Measurements from ENCODE around the gene BACE1. TPM values are rescaled to one million over a fixed set of nuclear protein-coding genes. Genes with fewer than 3 reads are reported as not detected.
A peak's percentile ranks its signal among the peaks of the same experiment; 100 is the strongest.

BACE1 gene
- 10.2 and 10.6 TPM in 2 replicates for total RNA-seq (2021)
- long read RNA-seq, partial matches to known transcripts: 1 of 8 reads
- long read RNA-seq, other reads (novel, unspliced or antisense): 7 of 8 reads

DNA sequence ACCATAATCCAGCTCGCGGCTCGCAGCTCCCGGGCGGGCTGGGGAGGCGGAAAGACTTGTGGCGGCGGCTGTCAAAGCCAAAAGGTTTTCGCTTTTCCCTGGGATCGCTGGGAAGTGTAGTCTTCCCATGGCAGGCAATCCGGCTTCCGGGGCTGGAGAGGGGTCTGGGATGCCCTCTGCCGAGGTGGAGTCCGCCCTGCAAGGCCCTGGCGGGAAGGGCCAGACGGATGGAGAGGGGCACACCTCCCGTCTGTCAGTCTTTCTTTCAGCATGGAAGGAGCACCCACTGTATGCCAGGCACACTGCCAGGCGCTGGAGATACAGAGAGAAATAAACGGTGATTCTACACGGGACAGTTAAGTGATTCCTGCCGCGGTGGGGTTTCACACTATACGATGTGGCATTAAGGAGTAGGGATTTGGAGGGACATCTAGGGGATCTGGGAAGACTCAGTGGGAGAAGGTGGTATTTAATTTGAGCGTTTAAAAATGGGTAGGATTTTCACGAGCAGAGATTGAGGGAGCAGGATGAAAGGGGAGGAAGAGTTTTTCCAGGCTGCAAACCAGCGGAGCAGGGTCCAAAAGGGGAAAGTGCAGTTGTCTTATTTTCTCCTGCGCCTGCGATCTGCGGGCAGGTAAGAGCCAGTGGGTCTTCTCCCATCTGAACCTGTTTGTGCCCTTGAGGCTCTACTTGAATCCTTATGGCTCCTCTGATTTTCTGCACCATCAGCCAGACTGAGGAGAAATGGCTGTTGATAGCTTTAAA is at the start of gene BACE1:
Gene BACE1 (minus strand): TSS at position 60 of the 765 bp plus-strand sequence. CDS start 461 bp downstream, outside the sequence.
- Histone ChIP-seq H3K9ac (ENCODE audit: extremely low read depth, insufficient read length, low read length) (peak within 1 kb of the TSS; percentile 23), H2BK20ac (ENCODE audit: low read depth, low read length, poor library complexity, severe bottlenecking) (no peak within 1 kb of the TSS), H4K20me1 (ENCODE audit: control insufficient read depth, insufficient read depth, insufficient read length) (no peaks in the 10 kb centered on the region), H3K56ac (ENCODE audit: insufficient read length, low read depth, low read length) (no peak within 1 kb of the TSS), H4K91ac (ENCODE audit: insufficient read length, low read depth, low read length) (no peak within 1 kb of the TSS), H3K79me1 (ENCODE audit: insufficient read depth, low read depth, low read length, poor library complexity, severe bottlenecking) (no peaks in the 10 kb centered on the region), H4K5ac (ENCODE audit: insufficient read length, low read depth, low read length) (no peak within 1 kb of the TSS), H2BK120ac (ENCODE audit: low read depth, low read length, poor library complexity, severe bottlenecking) (no peak within 1 kb of the TSS), H3K27ac (ENCODE audit: insufficient read length, low read depth, low read length) (no peak within 1 kb of the TSS), H2BK15ac (ENCODE audit: low read depth, low read length) (no peak within 1 kb of the TSS), H3K27me3 (ENCODE audit: insufficient read depth, low read length) (no peaks in the 10 kb centered on the region), H4K8ac (replicated peaks; ENCODE audit: insufficient read length, low read depth, low read length) (no peak within 1 kb of the TSS), H3K23ac (ENCODE audit: insufficient read length, low read depth, low read length) (no peak within 1 kb of the TSS), H3K4me2 (ENCODE audit: insufficient read depth, insufficient read length, low read length) (peak within 1 kb of the TSS; percentile 69), H2BK5ac (ENCODE audit: insufficient read length, low read length) (no peak within 1 kb of the TSS), H3K4me1 (ENCODE audit: insufficient read depth, low read length) (no peaks in the 10 kb centered on the region), H2AFZ (ENCODE audit: low read length) (peak within 1 kb of the TSS; percentile 86), H3K79me2 (ENCODE audit: insufficient read depth, low read length) (no peaks in the 10 kb centered on the region), H3K23me2 (ENCODE audit: insufficient read length, low read depth, low read length, poor library complexity, severe bottlenecking) (peaks cover 10% of the 10 kb centered on the region), H2AK5ac (ENCODE audit: insufficient read length, low read length) (no peak within 1 kb of the TSS), H3K14ac (ENCODE audit: insufficient read depth, low read length) (no peak within 1 kb of the TSS), H2BK12ac (ENCODE audit: insufficient read length, low read depth, low read length) (no peak within 1 kb of the TSS), H3K18ac (ENCODE audit: insufficient read length, low read depth, low read length) (no peak within 1 kb of the TSS), H3T11ph (ENCODE audit: low read length) (no peak within 1 kb of the TSS), H3K4ac (ENCODE audit: low read depth, low read length) (no peak within 1 kb of the TSS), H3K9me3 (ENCODE audit: control insufficient read depth, low read depth, low read length) (no peaks in the 10 kb centered on the region)
- H3K4me1 Mint-ChIP-seq: peaks cover 13 to 15% of the 10 kb centered on the region in 2 experiments
- no CpG with 5 or more reads among the region's 29 CpGs for WGBS (ENCODE audit: extremely low coverage, insufficient read length, low lambda C conversion rate)
- H3K36me3 Mint-ChIP-seq (ENCODE audit: insufficient read depth in 1 of 3, low read depth in 3 of 3): no peaks in the 10 kb centered on the region
- H3K27me3 Mint-ChIP-seq (ENCODE audit: low read depth): peaks cover 7% of the 10 kb centered on the region
- DNase-seq: peak; percentile 92
- H3K9me3 Mint-ChIP-seq: no peaks in the 10 kb centered on the region
- H3K4me3 Mint-ChIP-seq: peak within 1 kb of the TSS; percentile 65 to 79
- H3K27ac Mint-ChIP-seq: no peak within 1 kb of the TSS
- TF ChIP-seq, protein P1, sequence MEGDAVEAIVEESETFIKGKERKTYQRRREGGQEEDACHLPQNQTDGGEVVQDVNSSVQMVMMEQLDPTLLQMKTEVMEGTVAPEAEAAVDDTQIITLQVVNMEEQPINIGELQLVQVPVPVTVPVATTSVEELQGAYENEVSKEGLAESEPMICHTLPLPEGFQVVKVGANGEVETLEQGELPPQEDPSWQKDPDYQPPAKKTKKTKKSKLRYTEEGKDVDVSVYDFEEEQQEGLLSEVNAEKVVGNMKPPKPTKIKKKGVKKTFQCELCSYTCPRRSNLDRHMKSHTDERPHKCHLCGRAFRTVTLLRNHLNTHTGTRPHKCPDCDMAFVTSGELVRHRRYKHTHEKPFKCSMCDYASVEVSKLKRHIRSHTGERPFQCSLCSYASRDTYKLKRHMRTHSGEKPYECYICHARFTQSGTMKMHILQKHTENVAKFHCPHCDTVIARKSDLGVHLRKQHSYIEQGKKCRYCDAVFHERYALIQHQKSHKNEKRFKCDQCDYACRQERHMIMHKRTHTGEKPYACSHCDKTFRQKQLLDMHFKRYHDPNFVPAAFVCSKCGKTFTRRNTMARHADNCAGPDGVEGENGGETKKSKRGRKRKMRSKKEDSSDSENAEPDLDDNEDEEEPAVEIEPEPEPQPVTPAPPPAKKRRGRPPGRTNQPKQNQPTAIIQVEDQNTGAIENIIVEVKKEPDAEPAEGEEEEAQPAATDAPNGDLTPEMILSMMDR (conservative IDR thresholded peaks at IDR 0.05): peak; percentile 58
